K562 (cell line): ENCODE measurements around the gene VPREB1. TPM values are rescaled to one million over a fixed set of nuclear protein-coding genes. Genes with fewer than 3 reads are reported as not detected.

Experiments used
- ATAC-seq: fragments of 200-7000 bp; cut with Tn5 transposase; 3 replicates; pipeline ENCODE4 v1.9.1; 2020; ENCODE audit warnings: moderate library complexity
- BruUV-seq: library from RNA; stranded (reverse); fragments of 400-500 nt; replicated peaks from 2 replicates; lab custom pipeline; 2021; lab: Mats Ljungman, UMichigan
- CTCF ChIA-PET: fragments of 300-600 bp; formaldehyde crosslinking; extraction: SDS; loops from one replicate; lab custom pipeline; 2021; ENCODE audit warnings: low intra/inter-chr PET ratio; lab: Yijun Ruan, JAX
- POLR2A ChIA-PET: fragments of 300-600, 350-650 bp; sonication (Branson Sonifier 250); formaldehyde crosslinking; extraction: SDS; loops from one replicate; lab custom pipeline; 2021; ENCODE audit warnings: antibody characterized with exemption, inconsistent platforms; lab: Yijun Ruan, JAX
- DNase-seq, 4 experiments: peaks; one replicate each; pipeline versions ENCODE4 v3.0.0 to v3.0.0-alpha.2; 2011 to 2018; ENCODE audit warnings: low spot score in 3 of 4, mixed read lengths in 3 of 4; ENCODE audit errors: extremely low read depth in 1 of 4
- FAIRE-seq: peaks from 2 replicates; lab custom pipeline; 2011; peaks lifted over from hg19 to GRCh38; lab: Jason Lieb, UNC
- H2AFZ ChIP-seq: 2 replicates; pipeline ENCODE4 v1.6.0; 2011; ENCODE audit warnings: low read depth, low read length, control low read depth, inconsistent platforms
- H3K27ac ChIP-seq: fragments of 200-600 bp; 3 replicates; pipeline ENCODE4 v1.8.0; 2011; ENCODE audit warnings: low read depth, mild to moderate bottlenecking, control low read depth, inconsistent platforms, low read length, moderate library complexity, mixed read lengths; ENCODE audit errors: extremely low read depth
- H3K27me3 ChIP-seq, 2 experiments: fragments of 300-600 bp in 1 of 2; 2 replicates in 1 of 2; 3 replicates in 1 of 2; pipeline versions ENCODE4 v1.6.0 to v1.8.0; 2011; ENCODE audit warnings: inconsistent platforms in 2 of 2, low read length in 2 of 2, mild to moderate bottlenecking in 1 of 2, mixed read lengths in 1 of 2, moderate library complexity in 1 of 2; ENCODE audit not compliant: control insufficient read depth in 2 of 2, insufficient read depth in 2 of 2
- H3K36me3 ChIP-seq: fragments of 300-600 bp; 3 replicates; pipeline ENCODE4 v1.8.0; 2011; ENCODE audit warnings: mild to moderate bottlenecking, low read length, inconsistent platforms; ENCODE audit not compliant: control insufficient read depth, insufficient read depth
- H3K4me1 ChIP-seq, 2 experiments: fragments of 200-600 bp in 1 of 2; replicated peaks in 1 of 2; 2 replicates in 1 of 2; 3 replicates in 1 of 2; pipeline versions ENCODE4 v1.5.1 to v1.8.0; 2011; ENCODE audit warnings: inconsistent platforms in 2 of 2, low read length in 2 of 2, mild to moderate bottlenecking in 1 of 2, mixed read lengths in 1 of 2, moderate library complexity in 1 of 2; ENCODE audit not compliant: control insufficient read depth in 2 of 2, insufficient read depth in 2 of 2
- H3K4me2 ChIP-seq: 2 replicates; pipeline ENCODE4 v1.6.1; 2011; ENCODE audit warnings: low read length, control low read depth, inconsistent platforms, mixed read lengths; ENCODE audit not compliant: insufficient read depth
- H3K4me3 ChIP-seq: fragments of 200-600 bp; sonication (generic), shearing (Covaris generic); 2 replicates; pipeline ENCODE4 v1.5.1; 2016; ENCODE audit warnings: control low read depth, inconsistent platforms
- H3K79me2 ChIP-seq: fragments of 200-600 bp; 3 replicates; pipeline ENCODE4 v1.8.0; 2011; ENCODE audit warnings: low read length, inconsistent platforms; ENCODE audit not compliant: control insufficient read depth, insufficient read depth
- H3K9ac ChIP-seq, 2 experiments: 2 replicates each; pipeline versions ENCODE4 v1.6.0 to v1.6.1; 2011; ENCODE audit warnings: low read depth in 2 of 2, low read length in 2 of 2, control low read depth in 1 of 2, inconsistent platforms in 1 of 2, mild to moderate bottlenecking in 1 of 2, mixed read lengths in 1 of 2; ENCODE audit not compliant: insufficient read depth in 1 of 2
- H3K9me1 ChIP-seq: one replicate; pipeline ENCODE4 v1.6.0; 2011; ENCODE audit warnings: inconsistent platforms, mild to moderate bottlenecking, low read length, moderate library complexity; ENCODE audit not compliant: control insufficient read depth, insufficient read depth
- H3K9me3 ChIP-seq: replicated peaks from 2 replicates; pipeline ENCODE4 v1.5.1; 2011; ENCODE audit warnings: low read depth, low read length, inconsistent platforms; ENCODE audit not compliant: control insufficient read depth, insufficient read depth
- H4K20me1 ChIP-seq: replicated peaks from 2 replicates; pipeline ENCODE4 v1.6.1; 2011; ENCODE audit warnings: low read length, inconsistent platforms, mixed read lengths; ENCODE audit not compliant: control insufficient read depth, insufficient read depth
- KDM1A ChIP-seq, 2 experiments: fragments of 450-650 bp; IDR thresholded peaks; 2 replicates each; pipeline ENCODE4 v1.6.1; 2016; ENCODE audit warnings: mild to moderate bottlenecking in 2 of 2
- MCM3 ChIP-seq: fragments of 450-650 bp; IDR thresholded peaks from 2 replicates; pipeline ENCODE4 v1.6.1; 2016
- NR3C1 ChIP-seq: sonication (generic); formaldehyde crosslinking; IDR thresholded peaks from 2 replicates; pipeline ENCODE4 v1.8.1; 2022; ENCODE audit warnings: missing genetic modification reagents
- PATZ1 ChIP-seq: fragments of 250-450 bp; sonication (Bioruptor Pico); IDR thresholded peaks from 2 replicates; pipeline ENCODE4 v1.5.0; 2020; ENCODE audit warnings: mild to moderate bottlenecking, borderline replicate concordance
- PYGO2 ChIP-seq: fragments of 450-650 bp; IDR thresholded peaks from 2 replicates; pipeline ENCODE4 v1.6.1; 2016; ENCODE audit warnings: mild to moderate bottlenecking, missing genetic modification characterization, moderate library complexity, missing compliant biosample characterization
- ZC3H4 ChIP-seq: sonication (generic); formaldehyde crosslinking; IDR thresholded peaks from 2 replicates; pipeline ENCODE4 v1.9.0; 2021; ENCODE audit warnings: missing genetic modification reagents, borderline replicate concordance
- WGBS: fragments of 100-300 bp; shearing (Covaris generic); methylation state at CpG from one replicate; pipeline ENCODE4 v1.1.6; 2016; ENCODE audit warnings: low coverage, mixed read lengths; ENCODE audit not compliant: insufficient coverage; ENCODE audit errors: missing lambda C conversion rate; 5-methylcytosine and 5-hydroxymethylcytosine counted together
- in situ Hi-C: fragments of 300-500 bp; cut with MboI; formaldehyde crosslinking; loops from 4 replicates; pipeline ENCODE4 v1.15.0; 2018; ENCODE audit warnings: inconsistent platforms, mixed read lengths
- intact Hi-C: fragments of 100-400 bp; cut with micrococcal nuclease; formaldehyde crosslinking; loops from 2 replicates; pipeline ENCODE4 v1.14.2; 2022
- polyA plus RNA-seq, 8 experiments: library from polyadenylated mRNA; depleted of rRNA in 4 of 8; stranded (reverse) in 5 of 8; unstranded in 3 of 8; fragments of >200 nt; fragmentation: Nextera tagmentation in 2 of 8; fragmentation: Illumina TruSeq in 1 of 8; extraction: Ambion mirVana in 2 of 8; extraction: Trizol in 1 of 8; gene quantifications; 2 replicates each; pipeline versions ENCODE4 v1.2.1 to v1.2.3, GENCODE V29; 2011 to 2014; ENCODE audit warnings: inconsistent platforms in 1 of 8, missing spikeins in 1 of 8
- total RNA-seq, 7 experiments: library from RNA; depleted of rRNA in 6 of 7; stranded (reverse); fragments of >200 nt in 6 of 7; fragmentation: Illumina TruSeq in 2 of 7; extraction: Trizol in 2 of 7; gene quantifications; 2 replicates each; pipeline versions ENCODE4 v1.2.1 to v1.2.3, GENCODE V29; 2011 to 2021; ENCODE audit warnings: low replicate concordance in 1 of 7

Gene VPREB1
- total and polyA plus RNA-seq, 9 of the 15 experiments (the other 6 are each of a cell fraction or from before 2014, with no cell fraction given) = not detected

- no peak for TF ChIP-seq PATZ1 (CRISPR knock-in tag)
- no peak for TF ChIP-seq PYGO2
Measured at GRCh38 chr22:22246706-22247105, 2.1 kb downstream of the VPREB1 start (continued).

- BruUV-seq = no TSS peak
Measured at GRCh38 chr22:22248878-22249277, 4.3 kb downstream of the VPREB1 start.

More at GRCh38 chr22:22248878-22249277, 4.3 kb downstream of the VPREB1 start:
- no peaks in the 10 kb centered on the region for H3K79me2 ChIP-seq
- H3K27me3 ChIP-seq = peaks cover 49 to 64% of the 10 kb centered on the region in 2 experiments
- CTCF ChIA-PET = no interaction called here
- no peaks in the 10 kb centered on the region for H3K36me3 ChIP-seq
- in situ Hi-C loops (no loop called here), intact Hi-C loops (no loop called here)
- FAIRE-seq = no peak
- H3K9ac ChIP-seq = no peak overlapping the region
- TF ChIP-seq NR3C1 (CRISPR knock-in tag) (no peak), ZC3H4 (CRISPR knock-in tag) (no peak), MCM3 (peak; percentile 37; the same call in 1 of the 2 replicates), KDM1A (IDR thresholded peaks at IDR 0.05) (no peak), PATZ1 (CRISPR knock-in tag) (no peak)
- H3K9me3 ChIP-seq = no peaks in the 10 kb centered on the region
- H3K4me3 ChIP-seq = no peak overlapping the region
- H3K4me2 ChIP-seq = no peak overlapping the region
- POLR2A ChIA-PET = interaction anchor here (1.0 to 1.4 kb wide), 2 partner anchors 8 to 13 kb away, joined by 4 to 5 read pairs; no protein-coding TSS in a partner anchor
- WGBS = under 1% methylated on average over 3 of the region's 3 CpGs
- peak in 1 of 4 experiments; percentile 16 for DNase-seq
- H3K9me1 ChIP-seq = no peaks in the 10 kb centered on the region
- peak; percentile 14; the same call in 2 of the 3 replicates for ATAC-seq
- H4K20me1 ChIP-seq = peaks cover 12% of the 10 kb centered on the region; the same call in 1 of the 2 replicates
- no peak overlapping the region for H2AFZ ChIP-seq
- H3K4me1 ChIP-seq = no peaks in the 10 kb centered on the region
- H3K27ac ChIP-seq = no peak overlapping the region
